GM18498 (cell line): ENCODE data around the gene GOLGA7B.

Source experiments
- ATAC-seq: cut with Tn5 transposase; IDR thresholded peaks from one replicate; pipeline ENCODE4 v1.9.1; 2021; ENCODE audit warnings: mild to moderate bottlenecking, moderate library complexity; ENCODE audit not compliant: unreplicated experiment

Gene GOLGA7B

GRCh38 chr10:97849687-97850402, at the start of gene GOLGA7B:
GOLGA7B (plus strand) TSS chr10:97849843; CDS start chr10:97850304, 461 bp downstream.
- ATAC-seq = peak; percentile 71

GRCh38 chr10:97800474-97800873, 49.2 kb upstream of the GOLGA7B start:
- no peak for ATAC-seq

- no peak for ATAC-seq
Measured at GRCh38 chr10:97801422-97801821, 48.2 kb upstream of the GOLGA7B start.

DNA sequence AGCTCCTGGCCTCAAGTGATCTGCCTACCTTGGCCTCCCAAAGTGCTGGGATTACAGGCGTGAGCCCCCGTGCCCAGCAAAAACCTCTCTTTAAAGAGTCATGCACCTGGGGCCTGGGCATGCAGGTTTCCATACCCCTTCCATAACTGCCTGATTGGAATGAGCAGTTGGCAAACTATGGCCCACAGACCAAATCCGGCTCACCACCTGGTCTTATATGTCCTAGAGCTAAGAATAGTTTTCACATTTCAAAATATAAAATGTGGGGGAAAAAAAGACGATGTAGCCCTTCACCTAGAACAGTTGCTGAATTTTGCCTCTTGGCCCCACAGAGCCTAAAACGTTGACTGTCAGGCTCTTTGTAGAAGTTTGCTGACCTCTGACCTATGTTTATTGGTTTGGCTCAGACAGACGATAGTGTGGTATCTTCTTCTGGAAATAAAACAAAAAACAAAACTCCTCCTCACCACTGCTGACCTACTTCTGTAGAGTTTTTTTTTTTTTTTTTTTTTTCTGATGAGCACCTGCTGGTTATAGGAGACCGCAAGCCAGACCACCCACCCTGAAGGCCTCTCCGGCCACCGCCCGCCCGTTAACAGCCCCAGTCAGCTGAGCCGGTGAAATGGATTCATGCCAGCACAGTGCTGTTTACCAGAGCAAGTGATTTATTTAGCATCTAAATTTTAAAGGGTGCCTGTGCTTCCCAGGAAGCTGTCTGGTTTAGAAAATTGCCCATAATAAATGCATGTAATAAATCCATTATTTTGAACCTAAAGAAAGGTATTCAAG, 44.4 kb upstream of the GOLGA7B start:
- no peak for ATAC-seq

- ATAC-seq = no peak
Measured at GRCh38 chr10:97805949-97806348, 43.7 kb upstream of the GOLGA7B start.

GRCh38 chr10:97810446-97810845, 39.2 kb upstream of the GOLGA7B start:
- ATAC-seq = no peak

DNA sequence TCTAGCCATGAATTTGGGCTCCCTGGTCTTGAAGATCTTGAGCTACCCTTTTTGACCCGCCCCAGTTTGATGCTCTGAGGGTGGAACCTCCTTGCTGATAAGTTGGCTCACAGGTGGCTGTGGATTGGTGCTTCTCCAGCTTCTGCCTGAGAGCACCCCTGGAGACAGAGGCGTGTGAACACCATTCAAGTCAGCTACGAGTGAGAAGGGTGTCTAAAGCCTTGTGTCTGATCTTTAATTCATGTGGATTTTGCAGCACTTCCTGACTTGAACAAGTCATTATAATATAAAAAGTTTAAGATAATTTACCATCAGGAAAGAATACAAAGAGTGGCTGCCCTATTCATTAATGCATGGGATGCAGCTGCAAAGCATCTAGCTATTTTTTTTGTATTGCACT, 37.7 kb upstream of the GOLGA7B start:
- ATAC-seq = no peak

GRCh38 chr10:97812696-97813095, 36.9 kb upstream of the GOLGA7B start:
- ATAC-seq = no peak

- ATAC-seq = no peak
Measured at GRCh38 chr10:97813311-97813710, 36.3 kb upstream of the GOLGA7B start.

- ATAC-seq = no peak
Measured at GRCh38 chr10:97814996-97815395, 34.6 kb upstream of the GOLGA7B start.

DNA sequence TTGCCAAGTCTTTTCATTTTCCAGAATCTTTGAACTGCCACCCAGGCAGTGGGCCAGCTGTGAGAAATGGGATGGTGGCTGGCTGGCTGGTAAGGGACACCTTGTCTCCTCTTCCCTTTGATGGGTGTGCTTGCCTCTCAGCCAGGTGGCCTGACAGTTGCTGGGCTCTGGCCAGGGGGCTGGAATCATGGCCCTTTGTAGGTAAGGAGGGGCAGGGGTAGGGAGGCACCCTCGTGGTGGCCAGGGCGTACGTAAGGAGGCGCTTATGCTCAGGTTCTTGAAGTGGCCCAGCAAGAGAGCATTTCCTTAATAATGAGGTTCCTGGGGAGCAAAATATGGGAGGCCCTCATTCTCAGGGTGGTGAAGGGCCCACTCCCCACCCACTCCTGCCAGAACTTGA, 33.0 kb upstream of the GOLGA7B start:
- no peak for ATAC-seq

- no peak for ATAC-seq
Measured at GRCh38 chr10:97818572-97818971, 31.1 kb upstream of the GOLGA7B start.

GRCh38 chr10:97820096-97820704, 29.4 kb upstream of the GOLGA7B start:
- no peak for ATAC-seq

- no peak for ATAC-seq
Measured at GRCh38 chr10:97821308-97822038, 28.2 kb upstream of the GOLGA7B start.

DNA sequence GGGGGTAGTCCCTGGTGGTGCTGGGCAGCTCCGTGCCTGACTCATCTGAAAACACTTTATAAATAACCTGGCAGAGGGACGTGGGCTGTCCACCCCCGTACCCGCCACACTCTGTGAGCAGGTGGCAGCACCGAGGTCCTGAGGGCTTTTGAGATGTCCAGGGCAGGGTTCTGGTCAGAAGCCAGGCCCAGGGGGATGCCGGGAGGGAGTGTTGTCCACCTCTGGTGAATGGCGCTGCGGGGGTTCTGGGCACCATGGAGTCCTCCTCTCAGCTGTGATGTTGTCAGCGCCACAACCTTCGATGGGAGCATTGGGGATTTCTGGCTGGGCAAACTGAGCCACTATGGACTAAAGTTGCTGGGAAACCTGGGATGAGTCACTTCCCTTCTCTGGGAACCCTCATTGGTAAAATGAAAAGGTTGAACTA, 27.4 kb upstream of the GOLGA7B start:
- ATAC-seq = no peak

DNA sequence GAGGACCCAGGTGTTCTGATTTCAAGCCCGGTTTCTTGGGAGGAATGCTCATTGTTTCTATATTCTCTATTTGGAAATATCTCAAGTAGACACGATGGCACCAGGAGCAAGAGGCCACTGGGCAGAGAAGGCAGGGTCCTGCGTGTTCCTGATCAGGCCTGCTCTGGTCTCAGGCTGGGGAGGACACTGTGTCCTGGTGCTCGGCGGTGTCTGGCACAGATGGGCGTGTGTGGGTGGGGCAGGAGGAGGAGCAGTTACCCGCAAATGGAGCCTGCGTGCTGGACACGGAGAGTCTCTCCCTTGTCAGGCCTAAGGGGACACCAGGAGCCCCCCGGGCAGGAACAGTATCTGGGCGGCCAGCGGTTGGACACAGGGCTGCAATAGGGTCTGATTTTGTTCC, 25.9 kb upstream of the GOLGA7B start:
- no peak for ATAC-seq

GRCh38 chr10:97825020-97825760, 24.5 kb upstream of the GOLGA7B start:
- ATAC-seq = no peak

DNA sequence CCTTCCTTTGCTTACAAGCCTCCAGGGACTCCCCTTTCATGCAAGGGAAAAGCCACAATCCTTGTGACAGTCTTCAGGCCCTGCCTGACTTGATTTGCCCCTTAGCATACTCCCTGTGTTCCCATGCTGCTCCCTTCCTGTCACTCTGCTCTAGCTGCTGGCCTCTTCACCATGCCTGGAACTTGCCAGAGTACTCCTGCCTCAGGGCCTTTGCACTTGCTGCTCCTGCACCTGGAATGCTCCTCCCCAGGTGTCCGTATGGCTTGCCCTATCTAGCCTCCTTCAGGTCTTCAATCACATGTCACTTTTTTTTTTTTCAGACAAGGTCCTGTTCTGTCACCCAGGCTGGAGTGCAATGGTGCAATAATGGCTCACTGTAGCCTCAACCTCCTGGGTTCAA, 22.8 kb upstream of the GOLGA7B start:
- ATAC-seq = no peak

DNA sequence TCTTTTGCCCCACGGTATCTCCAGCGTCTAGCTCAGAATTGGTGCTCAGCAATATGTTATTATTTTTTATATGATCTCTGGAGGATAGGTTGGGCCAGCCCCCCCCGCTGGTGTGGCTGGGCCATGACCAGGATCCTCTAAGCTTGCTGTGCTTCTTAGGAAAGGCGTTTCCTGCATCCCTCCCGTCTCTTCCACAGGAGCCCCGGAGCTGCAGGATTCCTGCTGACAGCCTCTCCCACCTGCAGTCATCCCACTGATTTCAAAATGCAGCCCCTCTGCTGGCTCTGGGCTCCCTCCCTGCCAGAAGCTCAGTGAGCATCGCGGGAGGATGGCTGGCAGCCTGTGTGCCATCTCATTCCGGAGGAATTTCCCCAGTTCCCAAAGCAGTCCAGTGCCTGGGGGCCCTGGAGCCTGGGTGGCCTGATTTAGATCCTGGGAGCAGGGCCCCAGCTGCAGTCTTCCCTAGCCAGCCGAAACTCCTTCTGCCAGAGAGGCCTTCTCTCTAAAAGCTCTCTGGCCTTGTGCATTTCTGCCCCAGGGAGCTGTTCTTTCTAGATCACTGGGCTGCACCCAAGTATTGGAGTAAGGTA, 21.8 kb upstream of the GOLGA7B start:
- no peak for ATAC-seq

GRCh38 chr10:97828721-97829120, 20.9 kb upstream of the GOLGA7B start:
- no peak for ATAC-seq
